ENCODE measurements around the gene NDUFA13.
"Not testable (repeated sequence)": the region's sequence is repeated elsewhere in the genome, so short reads cannot be mapped to it uniquely, and the experiment has no call there.

Gene NDUFA13

DNA sequence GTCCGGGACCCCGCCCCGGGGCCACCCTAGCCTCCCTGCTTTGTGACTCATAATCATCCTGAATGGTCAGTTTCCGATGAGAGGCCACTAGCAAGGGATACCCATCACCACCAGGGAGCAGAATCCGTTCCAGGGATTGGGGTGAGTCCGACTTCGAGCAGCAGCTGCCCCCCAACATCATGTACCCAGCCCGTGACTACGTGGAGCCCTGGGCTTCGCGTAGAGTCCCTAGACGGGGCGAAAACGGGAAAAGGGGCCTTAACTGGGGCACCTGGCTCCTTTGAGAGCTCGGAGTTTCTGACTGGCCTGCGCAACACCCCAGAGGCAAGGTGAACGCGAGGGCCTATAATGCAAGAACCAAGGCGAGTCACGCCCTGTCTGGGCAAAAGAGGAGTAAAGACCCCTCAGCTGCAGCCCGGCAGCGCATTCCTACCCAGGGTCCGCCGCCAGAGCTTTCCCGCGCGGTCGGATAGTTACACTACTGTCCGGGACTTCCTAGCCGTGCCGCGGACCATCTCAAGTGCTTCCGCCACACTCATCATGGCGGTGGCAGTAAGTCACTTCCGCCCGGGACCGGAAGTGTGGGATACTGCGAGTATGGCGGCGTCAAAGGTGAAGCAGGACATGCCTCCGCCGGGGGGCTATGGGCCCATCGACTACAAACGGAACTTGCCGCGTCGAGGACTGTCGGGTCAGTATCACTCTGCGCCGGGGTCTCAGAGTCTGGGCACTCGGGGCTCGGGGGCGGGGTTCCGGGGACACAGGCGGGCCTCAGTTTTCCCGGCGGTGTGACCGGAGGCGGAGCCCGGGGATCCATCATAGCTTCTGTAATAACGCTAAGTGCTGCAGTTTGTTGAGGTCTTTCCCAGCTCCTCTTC lies at the start of gene NDUFA13:
Gene NDUFA13, plus strand, starts transcription at position 584 of the 878 bp plus-strand sequence. Its CDS starts 14 bp downstream, at position 598.
- DNase-seq (ENCODE audit: low spot score): peak; percentile 87

DNA sequence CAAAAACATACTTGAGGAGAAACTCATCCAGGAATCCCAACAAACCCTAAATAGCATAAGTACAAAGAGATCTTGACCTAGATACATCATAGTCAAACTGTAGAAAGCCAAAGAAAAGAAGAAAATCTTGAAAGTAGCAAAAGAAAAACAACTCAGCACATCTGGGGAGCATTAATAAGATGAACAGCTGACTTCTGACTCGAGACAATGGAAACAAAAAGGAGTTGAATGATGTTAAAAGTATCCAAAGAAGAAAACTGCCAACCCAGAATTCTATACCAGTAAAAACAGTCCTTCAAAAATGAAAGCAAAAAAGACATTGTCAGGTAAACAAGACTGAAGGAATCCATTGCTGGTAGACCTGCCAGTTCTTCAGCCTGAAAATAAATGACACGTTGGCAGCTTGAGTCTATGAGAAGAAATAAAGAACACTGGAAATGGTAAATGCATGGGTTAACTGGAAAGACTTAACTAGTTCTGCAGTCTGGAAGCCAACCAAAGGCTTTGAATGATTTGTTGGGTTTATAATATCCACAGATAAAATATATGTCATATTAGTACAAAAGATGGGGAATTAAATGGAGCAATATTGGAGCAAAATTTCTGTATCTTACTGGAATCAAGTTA lies 47.5 kb upstream of the NDUFA13 start:
- no peak for DNase-seq (ENCODE audit: low spot score)

DNA sequence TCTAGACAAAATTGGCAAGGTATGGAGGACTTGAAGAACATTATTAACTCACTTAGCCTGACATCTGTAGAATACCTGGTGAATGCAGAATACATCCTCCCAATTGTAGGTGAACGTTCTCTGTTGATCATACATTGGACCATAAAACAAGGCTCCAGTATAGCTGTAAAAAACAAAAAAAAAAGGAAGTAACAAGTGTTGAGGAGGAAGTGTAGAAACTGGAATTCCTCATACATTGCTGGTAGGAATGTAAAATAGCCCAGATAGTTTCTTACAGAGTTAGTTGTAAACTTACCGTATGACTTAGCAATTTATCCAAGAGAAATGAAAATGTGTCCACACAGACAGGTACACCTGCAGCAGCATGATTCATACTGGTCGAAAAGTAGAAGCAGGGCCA lies 45.4 kb upstream of the NDUFA13 start:
- no peak for DNase-seq (ENCODE audit: low spot score)

DNA sequence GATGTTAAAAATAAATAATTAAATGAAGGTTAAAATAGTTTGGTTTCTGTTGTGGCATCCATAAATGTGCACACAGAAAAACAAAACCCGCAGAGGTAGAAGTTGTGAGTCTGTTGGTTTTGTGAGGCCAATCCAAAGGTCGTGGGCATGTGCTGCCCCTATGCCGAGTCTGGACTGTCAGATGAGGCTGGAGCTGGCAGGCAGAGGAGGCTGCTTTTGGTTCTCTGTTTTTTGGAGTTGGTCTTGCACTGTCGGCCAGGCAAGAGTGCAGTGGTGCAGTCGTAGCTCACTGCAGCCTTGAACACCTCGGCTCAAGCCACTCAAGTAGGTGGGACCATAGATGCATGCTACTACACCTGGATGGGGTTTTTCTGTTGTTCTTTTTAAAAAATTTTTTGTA lies 44.3 kb upstream of the NDUFA13 start:
- no peak for DNase-seq (ENCODE audit: low spot score)

DNA sequence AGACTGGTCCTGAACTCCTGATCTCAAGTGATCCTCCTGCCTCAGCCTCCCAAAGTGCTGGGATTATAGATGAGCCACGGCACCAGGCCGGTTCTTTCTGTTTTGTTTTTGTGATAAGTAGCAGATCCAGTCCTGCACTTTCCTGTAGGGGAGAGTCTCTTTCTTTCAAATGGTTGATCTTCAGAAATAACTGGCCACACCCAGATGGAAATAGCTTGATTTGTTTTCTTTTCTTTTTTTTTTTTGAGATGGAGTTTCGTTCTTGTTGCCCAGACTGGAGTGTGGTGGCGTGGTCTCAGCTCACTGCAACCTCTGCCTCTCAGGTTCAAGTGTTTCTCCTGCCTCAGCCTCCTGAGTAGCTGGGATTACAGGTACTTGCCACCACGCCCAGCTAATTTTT lies 43.9 kb upstream of the NDUFA13 start:
- DNase-seq (ENCODE audit: low spot score): not testable (repeated sequence)

DNA sequence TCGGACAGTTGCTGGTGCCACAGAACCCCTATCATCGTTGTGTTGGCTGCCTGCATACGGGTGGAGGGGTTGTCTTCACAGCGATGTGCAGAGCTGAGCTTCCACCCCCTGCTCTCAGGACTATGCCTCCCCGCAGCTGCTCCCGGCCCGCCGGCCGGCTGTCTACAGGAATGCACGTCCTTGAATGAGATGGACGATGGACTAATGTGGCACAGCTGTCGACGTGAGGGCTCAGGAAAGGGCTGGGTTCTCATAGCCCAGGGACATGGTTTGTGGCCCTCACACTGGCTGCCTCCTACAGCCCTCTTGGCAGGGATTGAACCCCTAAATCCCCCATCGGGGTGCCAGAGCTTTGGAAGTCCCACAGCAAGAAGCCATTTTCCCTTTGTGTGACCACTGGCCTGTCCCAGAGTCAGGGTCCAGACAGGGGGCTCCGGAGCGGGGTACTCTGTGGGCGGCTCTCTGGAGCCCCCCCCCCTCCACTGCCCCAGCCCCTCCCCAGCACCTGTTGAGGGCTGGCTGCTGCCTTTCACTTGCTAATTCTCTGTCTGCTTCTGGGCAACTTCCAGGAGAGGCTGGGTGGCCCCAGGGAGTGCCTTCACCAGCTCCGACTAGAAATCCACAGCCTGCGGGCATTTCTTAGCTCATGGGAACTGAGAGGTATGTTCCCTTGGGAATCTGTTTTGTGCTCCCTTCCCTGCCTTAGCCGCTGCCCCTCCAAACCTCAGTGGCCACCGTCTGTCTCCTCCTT lies 40.8 kb upstream of the NDUFA13 start:
- no peak for DNase-seq (ENCODE audit: low spot score)

DNA sequence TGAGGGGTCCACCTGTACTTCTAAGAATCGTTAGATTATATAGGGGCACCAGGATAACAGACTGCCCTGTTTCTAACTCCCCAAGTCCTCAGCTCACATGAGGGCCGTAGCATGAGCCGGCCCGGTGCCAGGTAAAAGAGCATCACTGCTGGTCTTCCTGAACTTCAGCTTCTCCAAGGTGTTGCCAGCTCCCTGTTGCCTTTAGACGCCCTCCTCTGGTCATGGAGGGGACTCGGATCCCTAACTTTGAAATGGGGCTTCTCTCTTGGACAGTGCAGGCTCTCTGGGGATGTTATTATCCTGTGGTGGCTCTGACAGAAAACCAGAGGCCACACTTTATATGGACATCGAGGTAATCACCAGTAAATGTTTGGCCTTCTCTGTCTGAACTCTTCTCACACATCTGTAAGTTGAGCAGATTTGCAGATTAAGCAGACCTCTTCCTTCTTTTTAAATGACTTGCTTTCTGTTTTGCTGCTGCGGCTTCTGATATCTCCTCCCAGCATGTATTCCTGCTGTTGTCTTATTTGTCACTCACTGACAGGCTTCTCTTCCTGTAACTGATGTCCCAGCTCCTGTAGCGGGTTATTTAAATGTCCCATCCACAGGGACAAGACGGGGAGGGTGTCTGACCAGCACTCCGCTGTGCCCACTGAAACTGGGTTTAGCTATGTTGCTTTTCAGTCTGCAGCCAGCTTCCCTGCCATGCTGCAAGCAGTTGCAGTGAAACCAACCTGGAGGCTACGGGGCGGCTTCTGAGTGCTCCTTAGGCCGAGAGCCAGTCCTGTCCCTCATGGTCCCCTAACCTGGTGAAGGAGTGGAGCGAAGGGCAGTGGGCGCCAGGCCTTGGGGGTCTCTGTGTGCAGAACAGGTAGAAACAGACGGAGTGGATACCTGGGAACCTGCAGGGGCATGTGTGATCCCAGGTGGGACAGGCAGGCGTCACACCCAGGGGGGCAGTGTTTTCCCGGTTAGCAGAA lies 39.9 kb upstream of the NDUFA13 start:
- no peak for DNase-seq (ENCODE audit: low spot score)

DNA sequence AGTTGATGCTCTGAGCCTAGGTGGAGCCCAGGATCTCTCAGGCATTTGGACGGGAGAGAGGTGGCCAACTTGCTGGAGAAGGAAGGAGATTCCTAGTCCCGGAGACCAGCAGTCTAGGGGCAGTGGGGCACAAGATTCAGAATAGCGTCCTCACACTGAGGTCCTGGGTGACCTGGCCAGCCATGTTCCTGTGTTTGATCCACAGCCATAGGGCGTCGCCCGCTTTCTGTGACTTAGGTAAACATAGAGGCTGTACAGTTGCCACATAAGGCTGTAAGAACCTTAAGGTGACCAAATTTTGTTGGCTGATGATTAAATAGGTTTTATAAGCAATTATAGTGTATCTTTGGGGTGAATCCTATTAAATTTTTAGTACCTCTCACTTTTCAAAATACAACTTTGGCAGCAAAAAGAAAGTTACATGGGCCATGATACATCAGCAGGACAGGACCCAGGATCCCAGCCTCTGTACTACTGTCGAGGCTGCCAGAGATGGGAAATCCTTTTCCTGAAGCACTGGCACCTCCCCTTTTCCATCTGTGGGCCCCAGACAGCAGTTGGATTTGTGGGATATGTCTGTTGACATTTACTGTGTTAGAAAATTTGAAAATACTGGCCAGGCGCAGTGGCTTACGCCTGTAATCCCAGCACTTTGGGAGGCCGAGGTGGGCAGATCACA lies 38.2 kb upstream of the NDUFA13 start:
- DNase-seq (ENCODE audit: low spot score): no peak

DNA sequence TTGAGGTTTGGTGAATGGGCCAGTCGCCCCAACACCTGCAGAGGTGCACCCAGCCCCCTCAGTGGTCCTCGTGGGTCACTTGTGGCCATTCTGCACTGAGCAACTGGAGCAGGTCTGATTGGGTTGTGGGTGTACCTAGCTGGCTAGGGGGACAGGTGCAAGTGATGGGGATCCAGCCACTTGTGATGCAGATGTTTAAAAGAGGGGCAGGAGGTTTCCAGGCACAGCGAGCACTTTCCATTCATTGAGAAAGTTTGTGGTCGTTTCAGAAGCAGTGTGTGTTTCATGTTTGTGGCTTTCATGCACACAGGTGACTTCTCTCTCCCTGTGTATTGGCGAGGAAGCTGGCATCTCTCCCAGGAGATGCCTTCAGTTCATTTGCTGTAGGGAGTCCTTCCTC lies 35.3 kb upstream of the NDUFA13 start:
- DNase-seq (ENCODE audit: low spot score): no peak

DNA sequence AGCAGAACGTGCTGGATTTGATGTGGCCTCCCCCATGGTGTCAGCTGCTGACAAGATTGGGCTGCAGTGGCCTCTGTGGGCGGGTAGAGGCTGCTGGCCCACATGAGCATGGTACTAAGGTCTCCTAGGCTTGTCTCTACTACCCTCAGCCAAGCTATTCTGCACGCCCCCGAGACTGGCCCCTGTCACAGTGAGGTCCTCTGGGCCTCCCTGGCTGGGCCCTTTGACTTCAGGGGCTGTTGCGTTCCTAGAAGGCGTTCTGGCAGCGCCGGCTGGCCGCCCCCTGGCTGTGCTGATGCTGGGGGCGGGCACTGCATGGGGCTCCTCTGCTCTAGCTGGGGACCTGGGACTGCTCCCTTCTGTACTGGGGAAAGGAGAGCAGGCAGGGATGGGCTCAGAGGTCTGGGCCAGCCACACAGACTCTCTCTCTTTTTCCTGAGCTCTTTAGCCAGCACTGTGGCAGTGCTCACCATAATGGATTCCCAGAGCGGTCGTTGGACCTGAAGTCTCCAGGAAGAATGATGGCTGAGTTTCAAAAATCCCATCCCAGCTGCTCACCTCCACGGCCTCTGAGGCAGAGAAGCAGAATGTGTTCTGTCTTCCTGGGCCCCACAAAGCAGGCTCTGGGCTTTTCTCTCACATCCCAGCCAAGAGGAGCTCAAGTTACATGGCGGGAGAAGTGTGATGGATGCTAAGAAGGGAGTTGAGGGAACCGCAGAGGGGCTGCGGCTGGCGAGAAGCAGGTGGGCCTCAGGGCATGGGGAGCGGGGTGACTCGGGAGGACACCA lies 33.0 kb upstream of the NDUFA13 start:
- no peak for DNase-seq (ENCODE audit: low spot score)

DNA sequence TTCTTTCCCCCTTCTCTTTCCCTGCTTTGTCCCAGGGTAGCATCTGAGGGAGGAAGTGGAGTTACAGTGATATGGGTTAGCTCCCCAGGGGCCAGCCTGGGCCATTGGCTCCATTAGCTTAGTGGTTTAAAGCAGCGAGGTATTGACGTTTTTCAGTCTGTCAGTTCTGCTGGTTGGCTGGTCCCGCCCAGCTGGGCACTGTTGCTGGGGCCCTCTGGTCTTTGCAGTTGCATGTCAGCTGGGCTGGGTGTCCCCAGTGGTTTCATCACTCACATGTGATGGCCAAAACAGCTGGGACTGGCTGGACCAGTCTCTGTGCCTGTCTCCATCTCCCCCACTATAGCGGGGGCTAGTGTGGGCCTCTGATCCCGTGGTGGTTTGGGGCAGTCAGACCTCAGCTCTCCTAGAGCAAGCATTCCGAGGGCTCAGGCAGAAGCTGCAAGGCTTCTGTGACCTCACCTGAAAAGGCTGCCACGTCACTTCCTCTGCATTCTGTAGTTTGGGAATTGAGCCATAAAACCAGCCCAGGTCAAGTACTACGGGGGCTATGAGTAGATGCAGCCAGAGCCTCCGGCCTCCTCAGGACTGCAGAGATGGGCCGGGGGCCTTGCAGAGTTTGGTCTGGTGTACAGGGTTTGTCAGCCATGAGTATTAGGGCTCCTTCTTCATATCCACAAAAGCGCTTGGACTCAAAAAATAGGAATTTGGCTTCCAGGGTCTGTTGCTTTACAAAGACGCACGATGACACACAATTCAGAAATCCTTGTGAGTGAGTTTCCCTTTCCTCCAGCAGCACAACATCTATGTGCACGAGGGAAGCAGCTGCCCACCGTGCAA lies 30.6 kb upstream of the NDUFA13 start:
- peak; percentile 63 for DNase-seq (ENCODE audit: low spot score)

DNA sequence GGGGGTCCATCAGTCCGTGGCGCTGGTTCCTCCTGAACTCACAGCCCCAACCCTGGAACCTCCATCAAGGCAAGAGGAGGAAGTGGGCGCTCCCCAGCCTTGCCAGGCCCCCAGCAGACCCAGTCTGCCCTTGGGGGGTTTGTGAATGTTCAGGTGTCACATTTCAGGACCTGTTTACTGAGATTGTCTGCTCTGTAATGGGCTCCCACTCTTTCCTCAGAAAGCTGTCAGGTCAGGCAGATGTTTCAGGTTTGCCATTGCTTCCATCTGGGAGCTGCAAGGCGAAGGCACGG lies 30.1 kb upstream of the NDUFA13 start:
- DNase-seq (ENCODE audit: low spot score): no peak

DNA sequence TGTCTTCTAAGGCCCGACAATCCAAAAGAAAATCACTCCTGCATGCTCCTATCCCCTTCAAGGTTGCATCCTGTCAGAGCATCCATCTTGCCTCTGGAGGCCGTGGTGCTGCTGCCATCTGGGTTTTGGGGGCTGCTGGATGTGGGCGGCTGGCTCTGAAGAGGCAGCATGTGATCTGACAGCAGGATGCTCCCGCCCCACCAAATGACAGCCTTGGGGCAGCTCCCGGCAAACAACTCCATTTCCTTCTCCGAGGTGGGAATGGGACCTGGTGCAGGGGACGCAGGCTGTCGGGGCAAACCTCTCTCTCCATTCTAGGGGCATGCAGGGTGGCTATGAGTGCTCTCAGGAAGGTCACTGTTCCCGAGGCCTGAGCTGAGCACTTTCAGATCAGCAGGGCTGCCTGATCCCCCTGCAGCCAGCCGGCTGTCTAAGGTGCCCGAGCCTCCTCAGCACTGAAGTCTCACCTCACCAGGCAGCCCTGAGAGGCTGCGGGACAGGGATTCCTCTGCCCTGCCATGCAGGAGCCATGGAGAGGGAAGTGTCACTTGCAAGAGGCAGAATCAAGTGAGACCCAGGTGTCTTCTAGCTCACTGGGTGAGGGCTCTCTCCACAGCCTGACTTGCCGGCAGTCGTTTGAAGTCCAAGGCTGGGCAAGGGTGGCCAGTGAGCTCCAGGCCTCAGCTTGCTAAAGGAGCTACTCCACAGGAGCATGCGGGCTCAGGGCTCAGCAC lies 29.5 kb upstream of the NDUFA13 start:
- no peak for DNase-seq (ENCODE audit: low spot score)

DNA sequence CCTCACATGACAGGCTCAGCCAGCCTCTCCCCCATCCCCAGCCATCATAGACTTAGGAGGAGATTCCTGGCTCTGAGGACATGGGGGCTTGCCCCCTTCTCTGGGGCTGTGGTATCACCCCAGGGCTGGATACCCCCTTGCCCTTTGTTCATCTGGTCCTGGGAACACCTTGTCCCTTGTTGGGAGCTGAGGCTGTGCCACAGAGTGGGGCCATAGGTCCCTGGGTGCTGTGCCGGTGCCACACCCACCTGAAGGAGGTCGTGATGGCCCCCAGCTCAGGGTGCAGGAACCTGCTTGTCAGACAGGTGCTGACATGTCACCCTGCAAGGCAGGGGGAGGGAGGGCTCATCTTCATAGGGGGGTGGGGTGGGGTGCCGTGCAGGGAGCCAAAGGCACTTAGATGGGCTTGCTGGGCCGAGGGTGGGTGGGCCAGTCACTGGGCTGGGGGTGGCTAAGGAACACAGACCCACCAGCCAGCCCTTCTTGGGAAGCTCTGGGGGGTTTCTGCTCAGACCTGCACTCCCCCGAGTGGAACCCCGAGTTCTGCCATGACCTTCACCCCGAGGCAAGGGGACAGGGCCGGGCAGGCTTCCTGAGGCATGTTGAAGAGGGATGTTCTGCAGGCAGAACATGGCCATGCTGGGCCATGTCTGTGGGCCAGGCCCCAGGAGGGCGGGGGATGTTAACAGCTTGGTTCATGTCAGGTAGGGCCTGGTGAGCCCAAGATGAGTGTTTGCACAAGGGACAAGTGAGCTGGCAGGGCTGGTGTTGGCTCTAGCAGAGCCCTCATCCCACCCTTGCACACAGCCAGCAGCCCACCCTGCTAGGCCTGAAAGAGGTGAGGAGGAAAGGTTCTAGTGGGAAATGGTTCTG lies 28.7 kb upstream of the NDUFA13 start:
- no peak for DNase-seq (ENCODE audit: low spot score)

DNA sequence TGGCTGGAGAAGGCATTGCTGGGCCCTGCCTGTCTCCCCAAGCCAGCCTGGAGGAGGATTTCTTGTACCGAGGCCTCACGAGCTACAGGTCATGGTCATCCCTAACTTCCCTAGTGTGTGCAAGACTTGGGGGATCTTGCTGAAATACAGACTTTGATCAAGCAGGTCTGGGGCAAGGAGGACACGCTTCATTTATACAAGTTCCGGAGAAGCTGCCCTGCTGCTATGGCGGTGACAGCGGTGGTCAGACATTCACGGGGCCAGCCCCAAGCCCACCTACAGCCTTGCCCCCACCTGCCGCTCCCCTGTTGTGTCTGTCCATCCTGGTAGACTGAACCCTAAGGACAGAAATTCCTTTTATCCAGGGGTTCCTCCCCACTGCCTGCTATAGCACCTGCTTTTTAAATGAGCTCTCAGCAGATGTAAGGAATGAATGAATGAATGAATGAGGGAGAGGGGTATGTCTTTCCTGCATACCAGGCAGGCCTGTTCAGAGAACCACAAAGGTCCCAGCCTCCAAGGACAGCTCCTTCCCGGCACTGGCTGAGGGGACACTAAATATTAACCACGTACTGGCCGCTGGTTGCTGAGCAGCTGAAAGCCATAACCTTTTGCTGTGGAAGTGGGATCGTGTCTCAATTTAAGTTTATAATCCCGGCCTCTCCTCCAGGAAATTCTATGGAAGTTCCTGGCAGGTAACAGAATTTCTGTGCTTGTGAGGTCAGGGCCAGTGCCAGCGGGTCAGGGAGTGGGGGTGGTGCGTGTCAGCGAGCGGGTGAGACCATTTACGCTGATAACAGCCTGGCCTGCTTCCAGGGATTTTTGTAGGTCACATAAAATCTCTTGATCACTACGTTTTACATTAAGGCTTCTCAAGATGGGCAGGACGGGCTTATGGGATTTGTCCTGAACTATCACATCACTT lies 27.8 kb upstream of the NDUFA13 start:
- DNase-seq (ENCODE audit: low spot score): peak; percentile 42

DNA sequence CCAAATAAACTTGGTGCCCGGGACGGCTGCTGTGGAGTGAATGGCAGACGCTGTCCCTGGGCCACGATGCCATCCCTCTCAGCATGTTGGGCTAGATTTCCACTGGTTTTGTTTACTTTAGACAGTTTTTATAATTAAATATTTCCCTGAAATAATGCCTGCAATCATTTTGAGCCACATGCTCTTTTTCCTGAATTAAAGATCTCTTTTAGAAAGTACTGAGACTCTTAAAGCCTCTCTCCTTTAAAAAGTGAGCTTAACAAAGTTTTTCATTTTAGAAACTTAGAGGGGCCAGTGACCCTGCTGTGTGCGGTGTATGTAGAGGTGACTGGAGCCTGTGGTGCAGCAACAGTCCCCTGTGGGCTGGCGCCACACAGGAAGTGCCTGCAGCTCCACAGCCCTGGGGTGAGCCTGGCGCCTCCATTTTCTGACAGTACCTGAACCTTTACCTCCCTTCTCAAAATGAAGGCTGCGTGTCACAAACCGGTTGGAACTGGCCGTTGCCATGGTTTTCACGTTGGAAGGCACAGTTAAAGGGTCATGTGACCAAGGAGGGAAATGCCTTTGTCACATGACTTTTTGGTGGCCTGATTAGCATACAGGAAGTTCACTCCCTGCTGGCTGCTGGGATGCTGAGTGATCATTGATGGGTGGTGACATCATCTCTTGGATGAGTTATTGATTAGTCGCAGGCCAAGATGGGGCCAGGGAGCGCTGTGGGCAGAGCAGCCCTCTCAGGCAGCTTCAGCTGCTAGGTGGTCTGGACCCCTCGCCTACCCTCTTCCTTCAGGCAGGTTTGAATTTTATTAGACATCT lies 26.9 kb upstream of the NDUFA13 start:
- peak; percentile 96 for DNase-seq (ENCODE audit: low spot score)

Data from kidney capillary endothelial cell (primary cell).